ENCODE results near the gene NDRG3.

The NDRG3 gene

GRCh38 chr20:36631646-36632045 lies 114.2 kb downstream of the NDRG3 start:
- no peak overlapping the region for H3K9ac ChIP-seq (ENCODE audit: low read length)

GRCh38 chr20:36629719-36630681 lies 115.9 kb downstream of the NDRG3 start:
- TF ChIP-seq CTCF (IDR thresholded peaks at IDR 0.05; ENCODE audit: low read length) (no peak), EZH2 (IDR thresholded peaks at IDR 0.05; ENCODE audit: borderline replicate concordance, low read length) (no peak)
- Histone ChIP-seq H3K4me1 (ENCODE audit: insufficient read depth, low read length, severe bottlenecking) (peaks cover 11% of the 10 kb centered on the region), H3K4me3 (ENCODE audit: low read depth, low read length, poor library complexity, severe bottlenecking) (no peak overlapping the region), H3K9me3 (ENCODE audit: low read length) (no peaks in the 10 kb centered on the region), H4K20me1 (ENCODE audit: insufficient read depth, low read length) (no peaks in the 10 kb centered on the region), H3F3A (ENCODE audit: insufficient read depth, low read length) (no peaks in the 10 kb centered on the region), H3K4me2 (ENCODE audit: low read length) (peak overlapping the region; percentile 30; the same call in 1 of the 2 replicates), H2AFZ (ENCODE audit: low read length) (no peak overlapping the region), H3K27ac (ENCODE audit: low read depth, low read length, poor library complexity, severe bottlenecking) (no peak overlapping the region), H3K9ac (ENCODE audit: low read length) (no peak overlapping the region), H3K79me2 (ENCODE audit: insufficient read depth, low read length) (no peaks in the 10 kb centered on the region), H3K36me3 (ENCODE audit: insufficient read depth, low read length) (no peaks in the 10 kb centered on the region), H3K27me3 (ENCODE audit: insufficient read depth, low read length) (no peaks in the 10 kb centered on the region), H3K9me2 (ENCODE audit: low read depth, low read length) (no peaks in the 10 kb centered on the region)

More at GRCh38 chr20:36631646-36632045, 114.2 kb downstream of the NDRG3 start:
- no peaks in the 10 kb centered on the region for H4K20me1 ChIP-seq (ENCODE audit: insufficient read depth, low read length)
- H3K27me3 ChIP-seq (ENCODE audit: insufficient read depth, low read length): no peaks in the 10 kb centered on the region
- H3K27ac ChIP-seq (ENCODE audit: low read depth, low read length, poor library complexity, severe bottlenecking): no peak overlapping the region
- H2AFZ ChIP-seq (ENCODE audit: low read length): no peak overlapping the region
- no peaks in the 10 kb centered on the region for H3K79me2 ChIP-seq (ENCODE audit: insufficient read depth, low read length)
- H3F3A ChIP-seq (ENCODE audit: insufficient read depth, low read length): no peaks in the 10 kb centered on the region
- no peaks in the 10 kb centered on the region for H3K36me3 ChIP-seq (ENCODE audit: insufficient read depth, low read length)
- peaks cover 11% of the 10 kb centered on the region for H3K4me1 ChIP-seq (ENCODE audit: insufficient read depth, low read length, severe bottlenecking)
- TF ChIP-seq CTCF (IDR thresholded peaks at IDR 0.05; ENCODE audit: low read length) (no peak), EZH2 (IDR thresholded peaks at IDR 0.05; ENCODE audit: borderline replicate concordance, low read length) (no peak)
- no peaks in the 10 kb centered on the region for H3K9me2 ChIP-seq (ENCODE audit: low read depth, low read length)
- H3K4me2 ChIP-seq (ENCODE audit: low read length): no peak overlapping the region
- no peaks in the 10 kb centered on the region for H3K9me3 ChIP-seq (ENCODE audit: low read length)
- no peak overlapping the region for H3K4me3 ChIP-seq (ENCODE audit: low read depth, low read length, poor library complexity, severe bottlenecking)

- Histone ChIP-seq H3K9ac (ENCODE audit: low read length) (no peak overlapping the region), H4K20me1 (ENCODE audit: insufficient read depth, low read length) (no peaks in the 10 kb centered on the region), H3K4me2 (ENCODE audit: low read length) (no peak overlapping the region), H3K27ac (ENCODE audit: low read depth, low read length, poor library complexity, severe bottlenecking) (no peak overlapping the region), H3K79me2 (ENCODE audit: insufficient read depth, low read length) (no peaks in the 10 kb centered on the region), H3K4me3 (ENCODE audit: low read depth, low read length, poor library complexity, severe bottlenecking) (no peak overlapping the region), H3K9me3 (ENCODE audit: low read length) (no peaks in the 10 kb centered on the region), H3K9me2 (ENCODE audit: low read depth, low read length) (no peaks in the 10 kb centered on the region), H3K27me3 (ENCODE audit: insufficient read depth, low read length) (no peaks in the 10 kb centered on the region), H3K4me1 (ENCODE audit: insufficient read depth, low read length, severe bottlenecking) (peaks cover 11% of the 10 kb centered on the region), H2AFZ (ENCODE audit: low read length) (no peak overlapping the region), H3K36me3 (ENCODE audit: insufficient read depth, low read length) (no peaks in the 10 kb centered on the region), H3F3A (ENCODE audit: insufficient read depth, low read length) (no peaks in the 10 kb centered on the region)
- TF ChIP-seq CTCF (IDR thresholded peaks at IDR 0.05; ENCODE audit: low read length) (no peak), EZH2 (IDR thresholded peaks at IDR 0.05; ENCODE audit: borderline replicate concordance, low read length) (no peak)
Measured at GRCh38 chr20:36628076-36628475, 117.8 kb downstream of the NDRG3 start.

All from OCI-LY1 (cell line).